HepG2 (cell line): Measurements from ENCODE around the gene TRMT10C. TPM values are rescaled to one million over a fixed set of nuclear protein-coding genes. Genes with fewer than 3 reads are reported as not detected.

Source experiments
- ATAC-seq: fragments of 200-7000 bp; cut with Tn5 transposase; 3 replicates; pipeline ENCODE4 v1.9.1; 2020; ENCODE audit warnings: mild to moderate bottlenecking, moderate library complexity
- Bru-seq: library from RNA; stranded (reverse); fragments of 400-500 nt; gene quantifications from one replicate; lab custom pipeline; 2021; lab: Mats Ljungman, UMichigan
- BruChase-seq, 2 experiments: library from RNA; stranded (reverse); fragments of 400-500 nt; gene quantifications; one replicate each; lab custom pipeline; 2021; lab: Mats Ljungman, UMichigan
- BruUV-seq: library from RNA; stranded (reverse); fragments of 400-500 nt; replicated peaks from 2 replicates; lab custom pipeline; 2021; lab: Mats Ljungman, UMichigan
- CTCF ChIA-PET: fragments of 300-600 bp; formaldehyde crosslinking; extraction: SDS; loops from one replicate; lab custom pipeline; 2021; ENCODE audit warnings: low total read pairs, inconsistent platforms, low intra/inter-chr PET ratio; lab: Yijun Ruan, JAX
- POLR2A ChIA-PET: fragments of 350-600 bp; sonication (Branson Sonifier 250); formaldehyde crosslinking; loops from one replicate; lab custom pipeline; 2020; ENCODE audit warnings: antibody characterized with exemption, inconsistent platforms; lab: Yijun Ruan, JAX
- DNase-seq: peaks from one replicate; pipeline ENCODE4 v3.0.0-alpha.2; 2015; ENCODE audit warnings: low spot score
- FAIRE-seq: peaks from 3 replicates; lab custom pipeline; 2011; peaks lifted over from hg19 to GRCh38; lab: Jason Lieb, UNC
- H2AFZ ChIP-seq: one replicate; pipeline ENCODE4 v1.6.1; 2011; ENCODE audit warnings: low read length, inconsistent platforms
- H3K27ac ChIP-seq: fragments of 300-600 bp; 3 replicates; pipeline ENCODE4 v1.8.0; 2011; ENCODE audit warnings: mixed run types, mild to moderate bottlenecking, mixed read lengths, low read length, inconsistent platforms; ENCODE audit not compliant: insufficient read depth; ENCODE audit errors: extremely low read length
- H3K27me3 ChIP-seq, 2 experiments: fragments of 200-600 bp in 1 of 2; 2 replicates in 1 of 2; 3 replicates in 1 of 2; pipeline versions ENCODE4 v1.6.0 to v1.8.0; 2011; ENCODE audit warnings: low read length in 2 of 2, mild to moderate bottlenecking in 2 of 2, moderate library complexity in 2 of 2, inconsistent platforms in 1 of 2; ENCODE audit not compliant: insufficient read depth in 2 of 2, control insufficient read depth in 1 of 2
- H3K36me3 ChIP-seq, 2 experiments: fragments of 200-600 bp in 1 of 2; replicated peaks in 1 of 2; 2 replicates in 1 of 2; 3 replicates in 1 of 2; pipeline versions ENCODE4 v1.5.1 to v1.8.0; 2011; ENCODE audit warnings: low read length in 2 of 2, inconsistent platforms in 1 of 2; ENCODE audit not compliant: insufficient read depth in 2 of 2, control insufficient read depth in 1 of 2
- H3K4me1 ChIP-seq: 2 replicates; pipeline ENCODE4 v1.5.1; 2012; ENCODE audit warnings: low read length, inconsistent platforms; ENCODE audit not compliant: insufficient read depth
- H3K4me2 ChIP-seq: 2 replicates; pipeline ENCODE4 v1.6.0; 2011; ENCODE audit warnings: low read depth, low read length, inconsistent platforms
- H3K4me3 ChIP-seq, 3 experiments: fragments of 200-600 bp in 1 of 3; sonication (generic), shearing (Covaris generic) in 1 of 3; replicated peaks in 1 of 3; 2 replicates each; pipeline ENCODE4 v1.5.1; 2011 to 2016; ENCODE audit warnings: low read length in 3 of 3, inconsistent platforms in 2 of 3, low read depth in 2 of 3, mild to moderate bottlenecking in 2 of 3, control low read depth in 1 of 3, mixed read lengths in 1 of 3; ENCODE audit not compliant: insufficient read depth in 1 of 3
- H3K79me2 ChIP-seq: one replicate; pipeline ENCODE4 v1.6.1; 2011; ENCODE audit warnings: low read length, inconsistent platforms; ENCODE audit not compliant: insufficient read depth
- H3K9ac ChIP-seq: 2 replicates; pipeline ENCODE4 v1.6.0; 2011; ENCODE audit warnings: mild to moderate bottlenecking, low read depth, low read length, inconsistent platforms; ENCODE audit not compliant: insufficient read depth
- H3K9me3 ChIP-seq: 2 replicates; pipeline ENCODE4 v1.5.1; 2012; ENCODE audit warnings: mild to moderate bottlenecking, low read length
- H4K20me1 ChIP-seq: 2 replicates; pipeline ENCODE4 v1.6.0; 2011; ENCODE audit warnings: inconsistent platforms, mild to moderate bottlenecking, low read length, moderate library complexity; ENCODE audit not compliant: insufficient read depth
- CREM ChIP-seq, 2 experiments: sonication (generic) in 1 of 2; formaldehyde crosslinking in 1 of 2; IDR thresholded peaks; 2 replicates each; pipeline versions ENCODE4 v1.4.0 to v1.6.1; 2016 to 2020; ENCODE audit warnings: antibody characterized with exemption in 1 of 2, mild to moderate bottlenecking in 1 of 2, missing genetic modification reagents in 1 of 2
- FOXP1 ChIP-seq, 2 experiments: fragments of 450-650 bp in 1 of 2; IDR thresholded peaks; 2 replicates each; pipeline ENCODE4 v1.6.1; 2017 to 2018; ENCODE audit warnings: antibody characterized with exemption in 1 of 2
- KLF11 ChIP-seq: IDR thresholded peaks from 2 replicates; pipeline ENCODE4 v1.6.1; 2016; ENCODE audit warnings: missing compliant biosample characterization
- NCOA5 ChIP-seq: sonication (generic); formaldehyde crosslinking; IDR thresholded peaks from 2 replicates; pipeline ENCODE4 v1.4.0; 2020; ENCODE audit warnings: missing genetic modification reagents
- YY1 ChIP-seq: IDR thresholded peaks from 2 replicates; pipeline ENCODE4 v1.6.1; 2011; ENCODE audit warnings: low read length, low read depth, moderate library complexity, mild to moderate bottlenecking; ENCODE audit not compliant: insufficient read depth, insufficient replicate concordance
- WGBS: methylation state at CpG from one replicate; pipeline ENCODE4 v1.1.6; 2017; ENCODE audit warnings: low lambda C conversion rate; 5-methylcytosine and 5-hydroxymethylcytosine counted together
- in situ Hi-C: cut with HindIII; loops from 2 replicates; pipeline ENCODE4 v1.10.0; 2017; ENCODE audit warnings: low pct_unique_long_range_greater_than_20kb; ENCODE audit not compliant: extremely low pct_ligation_motif_present
- intact Hi-C: fragments of 100-400 bp; cut with micrococcal nuclease; formaldehyde crosslinking; loops from one replicate; pipeline ENCODE4 v1.10.0; 2022; ENCODE audit not compliant: unreplicated experiment
- long read RNA-seq, 2 experiments: library from RNA in 1 of 2; library from polyadenylated mRNA in 1 of 2; stranded (forward) in 1 of 2; unstranded in 1 of 2; transcript quantifications; one replicate each; pipeline ENCODE4 v2.0.0, GENCODE V29; 2019 to 2022
- polyA minus RNA-seq, 3 experiments: library from RNA; depleted of rRNA, polyadenylated mRNA; stranded (reverse); fragments of >200 nt; gene quantifications; 2 replicates each; pipeline ENCODE4 v1.2.3, GENCODE V29; 2011; ENCODE audit warnings: low replicate concordance in 1 of 3
- polyA plus RNA-seq, 8 experiments: library from polyadenylated mRNA; depleted of rRNA in 3 of 8; stranded (reverse) in 7 of 8; unstranded in 1 of 8; fragments of >200 nt; fragmentation: Illumina TruSeq in 4 of 8; extraction: Trizol in 4 of 8; gene quantifications; 2 replicates each; pipeline versions ENCODE4 v1.2.1 to v1.2.3, GENCODE V29; 2011 to 2016; ENCODE audit warnings: low read depth in 4 of 8, missing spikeins in 1 of 8, mixed read lengths in 1 of 8; ENCODE audit not compliant: insufficient read depth in 1 of 8
- total RNA-seq, 5 experiments: library from RNA; depleted of rRNA; stranded (reverse); fragments of >200 nt; fragmentation: Illumina TruSeq; extraction: Trizol; gene quantifications; 2 replicates each; pipeline ENCODE4 v1.2.3, GENCODE V29; 2016; ENCODE audit warnings: low read depth in 1 of 5
- TF ChIP-seq, protein P1 (sequence below): sonication (generic); formaldehyde crosslinking; IDR thresholded peaks from 2 replicates; pipeline ENCODE4 v1.4.0; 2020; ENCODE audit warnings: mild to moderate bottlenecking, low read depth, missing genetic modification reagents
- TF ChIP-seq, protein P2 (sequence below): sonication (generic); formaldehyde crosslinking; IDR thresholded peaks from 2 replicates; pipeline ENCODE4 v1.5.0; 2020; ENCODE audit warnings: missing genetic modification reagents, mild to moderate bottlenecking, borderline replicate concordance
- TF ChIP-seq, protein P3 (sequence below): sonication (generic); formaldehyde crosslinking; IDR thresholded peaks from 2 replicates; pipeline ENCODE4 v1.4.0; 2020; ENCODE audit warnings: low read depth, mild to moderate bottlenecking, missing genetic modification reagents

TRMT10C gene
- 39.2 and 58.8 TPM in 2 replicates for total RNA-seq (2016; rRNA removed; fragmentation: Illumina TruSeq; extraction: Trizol)
- 5.9 and 9.4 TPM in 2 replicates for total RNA-seq (2016; cell fraction: cytosol; rRNA removed; fragmentation: Illumina TruSeq; extraction: Trizol; ENCODE audit: low read depth)
- total RNA-seq (2016; cell fraction: insoluble cytoplasmic fraction; rRNA removed; fragmentation: Illumina TruSeq; extraction: Trizol) = 39.0 and 54.2 TPM in 2 replicates
- total RNA-seq (2016; cell fraction: membrane; rRNA removed; fragmentation: Illumina TruSeq; extraction: Trizol) = 12.3 and 15.0 TPM in 2 replicates
- 24.1 and 28.7 TPM in 2 replicates for total RNA-seq (2016; cell fraction: nucleus; rRNA removed; fragmentation: Illumina TruSeq; extraction: Trizol)
- polyA plus RNA-seq (2011; rRNA removed) = 9.7 and 10.8 TPM in 2 replicates
- polyA plus RNA-seq (2011; cell fraction: cytosol; rRNA removed) = 7.7 and 11.4 TPM in 2 replicates
- polyA plus RNA-seq (2011; cell fraction: nucleus; rRNA removed) = 2.7 and 3.7 TPM in 2 replicates
- polyA plus RNA-seq (2012) = 15.9 and 19.2 TPM in 2 replicates
- polyA plus RNA-seq (2016; cell fraction: cytosol; fragmentation: Illumina TruSeq; extraction: Trizol; ENCODE audit: low read depth) = 4.5 and 4.8 TPM in 2 replicates
- polyA plus RNA-seq (2016; cell fraction: insoluble cytoplasmic fraction; fragmentation: Illumina TruSeq; extraction: Trizol; ENCODE audit: low read depth) = 47.0 and 48.5 TPM in 2 replicates
- polyA plus RNA-seq (2016; cell fraction: membrane; fragmentation: Illumina TruSeq; extraction: Trizol; ENCODE audit: low read depth) = 5.4 and 7.1 TPM in 2 replicates
- polyA plus RNA-seq (2016; cell fraction: nucleus; fragmentation: Illumina TruSeq; extraction: Trizol; ENCODE audit: insufficient read depth, low read depth) = 18.5 and 19.0 TPM in 2 replicates
- 6.8 and 12.0 TPM in 2 replicates for polyA minus RNA-seq (2011; rRNA and poly(A)+ RNA removed; ENCODE audit: low replicate concordance)
- 9.9 and 10.6 TPM in 2 replicates for polyA minus RNA-seq (2011; cell fraction: cytosol; rRNA and poly(A)+ RNA removed)
- polyA minus RNA-seq (2011; cell fraction: nucleus; rRNA and poly(A)+ RNA removed) = 15.3 and 18.4 TPM in 2 replicates
- Bru-seq, nascent RNA = percentile 93 among the genes with signal in this experiment
- percentile 72 among the genes with signal in this experiment for BruChase-seq, experiment 1, labeled RNA remaining after a 6-hour chase
- BruChase-seq, experiment 2, labeled RNA remaining after a 2-hour chase = percentile 95 among the genes with signal in this experiment
- long read RNA-seq, experiment 1, transcript TRMT10C-201 (2 exons, 1,819 nt) = major isoform, 49 of 53 reads
- long read RNA-seq, experiment 1, partial matches to known transcripts = 4 of 53 reads
- long read RNA-seq, experiment 1, other reads (novel, unspliced or antisense) = 0 of 53 reads
- long read RNA-seq, experiment 2, transcript TRMT10C-201 (2 exons, 1,819 nt) = major isoform, 35 of 55 reads
- long read RNA-seq, experiment 2, partial matches to known transcripts = 0 of 55 reads
- long read RNA-seq, experiment 2, other reads (novel, unspliced or antisense) = 20 of 55 reads

DNA sequence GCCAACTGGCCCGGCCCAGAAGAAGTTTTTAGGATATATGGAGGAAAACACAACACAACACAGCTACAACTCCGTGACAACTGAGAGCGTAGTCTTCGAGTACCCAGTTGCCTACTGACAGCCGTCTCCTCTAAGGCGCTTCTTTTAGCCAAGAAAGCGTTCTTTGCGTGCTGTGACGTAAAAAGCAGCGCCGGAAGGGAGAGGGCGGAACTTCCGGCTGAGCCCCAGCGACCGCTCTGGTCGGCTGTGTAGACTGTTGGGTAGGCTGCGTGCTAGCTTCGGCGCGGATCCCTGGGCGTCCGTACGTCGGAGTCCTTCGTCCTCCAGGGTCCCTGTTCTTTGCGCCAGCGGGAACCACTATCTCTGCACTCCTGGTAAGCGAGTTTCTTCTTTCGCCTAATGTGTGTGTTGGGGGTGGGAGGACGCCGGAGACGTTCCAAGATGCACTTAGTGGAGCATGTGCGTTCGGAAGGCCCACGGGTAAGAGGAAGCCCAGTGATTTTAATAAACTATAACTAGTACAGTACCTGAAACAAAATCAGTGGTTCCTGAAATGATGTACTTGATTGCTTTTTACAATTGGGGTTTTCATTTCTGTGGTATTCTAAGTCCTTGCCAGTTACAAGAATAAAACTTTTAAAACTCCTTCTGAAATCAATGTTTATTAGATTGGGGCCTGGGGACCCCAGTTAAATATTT is at the start of gene TRMT10C:
Gene TRMT10C, plus strand, starts transcription at position 239 of the 699 bp plus-strand sequence. CDS start 2,914 bp downstream, outside the sequence.
- Histone ChIP-seq H3K9me3 (no peaks in the 10 kb centered on the region), H3K27ac (peak within 1 kb of the TSS; percentile 84), H3K36me3 (peaks cover 6% of the 10 kb centered on the region in 2 experiments; a peak in 4 of 5 replicates), H3K79me2 (peaks cover 33% of the 10 kb centered on the region), H2AFZ (peak within 1 kb of the TSS; percentile 84), H4K20me1 (peaks cover 17% of the 10 kb centered on the region), H3K4me1 (peaks cover 40% of the 10 kb centered on the region), H3K27me3 (no peaks in the 10 kb centered on the region; a peak in 2 of 5 replicates), H3K9ac (peak within 1 kb of the TSS; percentile 93), H3K4me2 (peak within 1 kb of the TSS; percentile 74), H3K4me3 (peak within 1 kb of the TSS; percentile 76 to 91 (median 87))
- ATAC-seq (peak; percentile 100), FAIRE-seq (peak; percentile 56), DNase-seq (peak; percentile 80)
- in situ Hi-C loops = no loop called here
- POLR2A ChIA-PET = interaction anchor here (0.6 to 3.0 kb wide), 10 partner anchors 12 to 125 kb away, joined by 3 to 38 read pairs (median 4); partner anchors contain the start of genes PCNP, RPL24 and SENP7
- CTCF ChIA-PET = no interaction called here
- intact Hi-C loops = loop anchor here (2.0 to 5.0 kb wide), 2 partner anchors 49 to 64 kb away; partner anchors contain the start of gene SENP7
- TSS peak; percentile 70 for BruUV-seq
- WGBS = 0% methylated on average over 19 of the region's 35 CpGs
- TF ChIP-seq, protein P1, sequence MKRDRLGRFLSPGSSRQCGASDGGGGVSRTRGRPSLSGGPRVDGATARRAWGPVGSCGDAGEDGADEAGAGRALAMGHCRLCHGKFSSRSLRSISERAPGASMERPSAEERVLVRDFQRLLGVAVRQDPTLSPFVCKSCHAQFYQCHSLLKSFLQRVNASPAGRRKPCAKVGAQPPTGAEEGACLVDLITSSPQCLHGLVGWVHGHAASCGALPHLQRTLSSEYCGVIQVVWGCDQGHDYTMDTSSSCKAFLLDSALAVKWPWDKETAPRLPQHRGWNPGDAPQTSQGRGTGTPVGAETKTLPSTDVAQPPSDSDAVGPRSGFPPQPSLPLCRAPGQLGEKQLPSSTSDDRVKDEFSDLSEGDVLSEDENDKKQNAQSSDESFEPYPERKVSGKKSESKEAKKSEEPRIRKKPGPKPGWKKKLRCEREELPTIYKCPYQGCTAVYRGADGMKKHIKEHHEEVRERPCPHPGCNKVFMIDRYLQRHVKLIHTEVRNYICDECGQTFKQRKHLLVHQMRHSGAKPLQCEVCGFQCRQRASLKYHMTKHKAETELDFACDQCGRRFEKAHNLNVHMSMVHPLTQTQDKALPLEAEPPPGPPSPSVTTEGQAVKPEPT (CRISPR knock-in tag) = no peak; the same call in 1 of the 2 replicates
- TF ChIP-seq NCOA5 (CRISPR knock-in tag) = no peak
- TF ChIP-seq, protein P2, sequence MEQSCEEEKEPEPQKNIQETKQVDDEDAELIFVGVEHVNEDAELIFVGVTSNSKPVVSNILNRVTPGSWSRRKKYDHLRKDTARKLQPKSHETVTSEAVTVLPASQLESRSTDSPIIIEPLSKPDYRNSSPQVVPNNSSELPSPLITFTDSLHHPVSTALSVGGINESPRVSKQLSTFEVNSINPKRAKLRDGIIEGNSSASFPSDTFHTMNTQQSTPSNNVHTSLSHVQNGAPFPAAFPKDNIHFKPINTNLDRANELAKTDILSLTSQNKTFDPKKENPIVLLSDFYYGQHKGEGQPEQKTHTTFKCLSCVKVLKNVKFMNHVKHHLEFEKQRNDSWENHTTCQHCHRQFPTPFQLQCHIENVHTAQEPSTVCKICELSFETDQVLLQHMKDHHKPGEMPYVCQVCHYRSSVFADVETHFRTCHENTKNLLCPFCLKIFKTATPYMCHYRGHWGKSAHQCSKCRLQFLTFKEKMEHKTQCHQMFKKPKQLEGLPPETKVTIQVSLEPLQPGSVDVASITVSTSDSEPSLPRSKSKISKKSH (CRISPR knock-in tag) = no peak
- TF ChIP-seq, protein P3, sequence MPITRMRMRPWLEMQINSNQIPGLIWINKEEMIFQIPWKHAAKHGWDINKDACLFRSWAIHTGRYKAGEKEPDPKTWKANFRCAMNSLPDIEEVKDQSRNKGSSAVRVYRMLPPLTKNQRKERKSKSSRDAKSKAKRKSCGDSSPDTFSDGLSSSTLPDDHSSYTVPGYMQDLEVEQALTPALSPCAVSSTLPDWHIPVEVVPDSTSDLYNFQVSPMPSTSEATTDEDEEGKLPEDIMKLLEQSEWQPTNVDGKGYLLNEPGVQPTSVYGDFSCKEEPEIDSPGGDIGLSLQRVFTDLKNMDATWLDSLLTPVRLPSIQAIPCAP (CRISPR knock-in tag) = no peak
- no peak for TF ChIP-seq FOXP1 (IDR thresholded peaks at IDR 0.05)
- TF ChIP-seq FOXP1 (CRISPR knock-in tag; IDR thresholded peaks at IDR 0.05) = no peak
- TF ChIP-seq YY1 = peak; percentile 51
- TF ChIP-seq CREM (IDR thresholded peaks at IDR 0.05) = peak; percentile 98
- TF ChIP-seq CREM (CRISPR knock-in tag; IDR thresholded peaks at IDR 0.05) = peak; percentile 80
- TF ChIP-seq KLF11 (CRISPR knock-in tag) = peak; percentile 42; the same call in 1 of the 2 replicates
